DMS153 treated with DMSO at 0.1 percent for 48 hours (cell line): Measurements from ENCODE around the gene SOX13.

Experiments
- DNase-seq: peaks from one replicate; lab custom pipeline; 2025; ENCODE audit not compliant: unreplicated experiment; lab: John Stamatoyannopoulos, UW

Gene SOX13

DNA sequence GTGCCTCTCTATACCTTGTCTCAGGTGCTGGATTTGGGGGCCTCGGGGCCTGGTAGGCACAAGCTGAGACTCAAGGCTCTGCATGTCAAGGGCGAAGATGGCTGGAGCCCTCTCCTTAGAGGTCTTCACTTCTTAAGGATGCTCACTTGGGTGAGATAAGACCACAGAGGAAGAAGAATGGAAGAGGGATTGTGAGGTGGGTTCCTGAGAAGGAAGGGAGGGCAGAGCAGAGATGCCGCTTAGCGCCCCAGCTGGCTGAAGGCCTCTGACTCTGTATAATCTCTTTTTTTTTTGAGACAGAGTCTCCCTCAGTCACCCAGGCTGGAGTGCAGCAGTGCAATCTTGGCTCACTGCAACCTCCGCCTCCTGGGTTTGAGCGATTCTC is 32.2 kb downstream of the SOX13 start:
- DNase-seq = no peak

DNA sequence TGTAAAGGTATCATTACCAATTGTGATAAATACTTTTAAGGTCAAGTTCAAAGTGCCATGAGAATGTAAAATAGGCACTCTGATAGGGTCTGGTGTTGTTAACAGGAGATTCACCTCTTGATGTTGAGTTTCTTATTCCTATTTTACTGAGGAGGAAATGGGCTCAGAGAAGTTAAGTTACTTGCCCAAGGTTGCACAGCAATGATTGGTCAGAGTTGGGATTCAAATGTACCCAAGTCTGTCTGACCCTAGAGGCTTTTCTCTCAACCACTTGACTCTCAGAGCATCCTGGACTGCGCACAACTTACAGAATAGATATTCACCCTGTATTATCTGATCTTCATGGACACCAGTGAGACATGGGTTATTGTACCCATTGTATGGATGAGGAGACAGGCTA is 33.9 kb downstream of the SOX13 start:
- no peak for DNase-seq

DNA sequence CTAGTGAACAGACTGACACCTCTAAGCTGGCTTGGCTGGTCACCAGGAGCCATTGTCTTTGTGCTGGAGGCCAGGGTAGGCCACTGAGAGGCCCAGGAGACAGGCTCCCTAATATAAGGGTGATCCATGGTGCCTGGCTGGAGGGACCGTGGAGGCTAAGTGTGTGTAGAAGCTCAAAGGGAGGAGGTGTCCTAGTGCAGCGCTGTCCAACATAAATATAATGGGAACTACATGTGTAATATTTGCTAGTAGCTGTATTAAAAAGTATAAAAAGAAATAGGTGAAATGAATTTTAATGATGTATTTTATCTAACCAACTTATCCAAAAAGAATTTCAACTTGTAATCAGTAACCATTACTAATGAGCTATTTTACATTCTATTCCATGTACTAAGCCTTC is 35.0 kb downstream of the SOX13 start:
- DNase-seq = no peak

DNA sequence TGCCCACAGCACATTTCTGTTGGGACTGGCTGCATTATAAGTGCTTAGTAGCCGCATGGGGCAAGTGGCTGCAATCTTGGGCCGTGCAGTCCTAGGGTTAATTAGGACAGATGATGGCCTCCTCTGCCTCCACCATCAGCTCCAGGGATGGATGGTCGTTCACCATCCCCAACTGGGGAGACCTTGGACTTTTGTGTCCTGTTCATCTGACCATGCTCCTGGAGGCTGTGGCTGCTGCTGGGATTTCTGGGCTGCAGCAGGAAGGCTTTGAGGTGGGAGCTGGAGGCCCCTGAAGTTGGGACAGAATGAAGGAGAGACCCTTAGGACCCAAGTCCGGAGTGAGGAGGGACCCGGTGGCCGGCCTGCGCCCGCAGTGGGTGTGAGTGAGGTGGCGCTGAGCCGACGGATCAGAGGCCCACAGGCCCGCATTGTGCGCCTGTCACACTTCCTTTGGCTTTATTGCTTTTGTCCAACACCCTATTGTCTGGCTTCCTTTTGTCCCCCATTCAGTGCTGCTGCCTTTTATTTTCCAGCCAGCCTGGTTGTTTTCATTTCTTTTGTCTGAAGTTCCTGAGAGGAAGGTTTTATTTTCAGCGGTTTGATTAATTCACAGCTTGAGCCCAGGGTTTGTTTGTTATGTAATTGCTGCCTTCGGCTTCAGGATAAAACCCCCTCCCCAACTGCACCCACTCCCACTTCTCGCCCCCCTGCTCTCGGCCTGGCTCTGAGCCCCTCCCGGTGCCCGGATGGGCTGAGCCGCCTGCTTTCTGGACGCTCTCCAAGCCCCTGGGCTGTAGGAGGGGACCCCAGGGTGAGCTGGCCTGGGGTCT is 35.6 kb downstream of the SOX13 start:
- DNase-seq = peak; percentile 95

DNA sequence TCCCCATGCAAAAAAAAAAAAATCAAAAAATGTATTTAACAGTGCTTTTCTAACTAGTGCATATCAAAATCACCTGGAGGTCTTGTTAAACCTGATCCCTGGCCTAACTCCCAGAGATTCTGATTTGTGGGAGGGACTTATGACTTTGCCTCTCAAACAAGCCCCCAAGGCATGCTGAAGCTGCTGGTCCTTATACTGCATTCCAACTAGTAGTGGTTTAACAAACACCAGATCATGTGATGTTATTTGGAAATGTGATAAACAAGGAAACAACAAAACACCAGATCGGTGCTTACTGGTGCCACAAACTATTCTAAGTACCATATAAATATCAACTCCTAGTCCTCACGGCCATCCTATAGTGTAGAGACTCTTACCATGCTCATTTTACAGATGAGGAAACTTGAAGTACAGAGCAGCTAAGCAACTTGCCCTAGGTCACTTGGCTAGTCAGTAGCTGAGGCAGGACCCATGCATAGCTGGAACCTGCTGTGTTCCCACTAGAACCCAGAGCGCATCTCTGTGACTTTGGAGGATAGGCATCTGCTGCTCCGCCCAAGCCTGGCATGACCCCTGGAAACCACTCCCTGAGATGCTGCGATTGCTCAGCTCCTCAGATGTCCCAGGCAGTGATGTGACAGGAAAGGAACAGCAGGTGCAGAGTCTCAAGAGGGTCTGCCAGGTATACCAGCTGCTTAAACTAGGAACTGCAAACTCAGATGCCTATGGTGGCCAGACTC is 38.1 kb downstream of the SOX13 start:
- DNase-seq = no peak

DNA sequence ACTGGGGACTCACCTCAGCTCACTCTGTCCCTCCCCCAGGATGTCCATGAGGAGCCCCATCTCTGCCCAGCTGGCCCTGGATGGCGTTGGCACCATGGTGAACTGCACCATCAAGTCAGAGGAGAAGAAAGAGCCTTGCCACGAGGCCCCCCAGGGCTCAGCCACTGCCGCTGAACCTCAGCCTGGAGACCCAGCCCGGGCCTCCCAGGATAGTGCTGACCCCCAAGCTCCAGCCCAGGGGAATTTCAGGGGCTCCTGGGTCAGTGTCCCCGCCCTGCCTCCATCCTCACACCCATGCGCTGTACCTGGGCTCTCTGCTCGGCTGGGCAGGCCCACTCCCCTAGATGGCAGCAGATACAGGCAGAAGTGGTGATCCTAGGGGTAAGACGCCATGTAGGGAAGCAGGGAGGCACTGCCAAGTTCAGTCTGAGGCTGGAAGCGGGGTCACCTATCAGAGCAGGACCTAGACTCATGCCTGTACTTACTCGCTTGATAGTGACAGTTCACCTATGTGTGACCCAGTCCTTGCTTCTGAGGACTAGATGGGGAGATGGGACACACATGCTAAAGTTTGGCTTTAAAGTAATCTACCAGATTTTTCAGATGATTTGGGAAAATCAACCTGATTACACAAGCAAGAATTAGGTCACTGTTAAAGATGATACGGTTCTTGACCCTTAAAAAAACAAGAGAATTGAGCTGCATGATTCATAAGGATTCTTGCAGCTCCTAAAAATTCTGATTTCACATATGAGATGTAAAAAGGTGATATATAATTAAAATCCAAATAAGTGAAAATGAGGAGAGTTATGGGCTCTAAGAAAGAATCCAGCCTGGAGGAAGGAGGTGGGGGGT is 40.2 kb downstream of the SOX13 start:
- DNase-seq = no peak

DNA sequence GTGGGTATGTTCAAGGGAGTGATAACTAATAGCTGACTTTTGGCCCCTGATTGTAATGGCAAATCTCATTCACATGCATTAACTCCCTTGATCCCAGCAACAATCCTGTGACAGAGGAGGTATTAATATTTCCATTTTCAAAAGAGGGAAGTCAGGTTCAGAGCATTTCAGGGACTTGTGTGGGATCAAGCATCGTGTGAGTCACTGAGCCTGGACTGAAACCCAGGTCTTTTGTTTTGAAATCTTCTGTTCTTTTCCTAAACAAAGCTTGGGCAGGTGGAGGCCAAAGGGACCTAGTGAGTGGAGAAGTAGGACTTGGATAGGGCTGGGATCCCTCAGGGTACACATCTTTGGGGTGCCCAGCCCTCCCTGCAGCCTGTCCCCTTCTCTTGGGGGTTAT is 41.0 kb downstream of the SOX13 start:
- DNase-seq = no peak

DNA sequence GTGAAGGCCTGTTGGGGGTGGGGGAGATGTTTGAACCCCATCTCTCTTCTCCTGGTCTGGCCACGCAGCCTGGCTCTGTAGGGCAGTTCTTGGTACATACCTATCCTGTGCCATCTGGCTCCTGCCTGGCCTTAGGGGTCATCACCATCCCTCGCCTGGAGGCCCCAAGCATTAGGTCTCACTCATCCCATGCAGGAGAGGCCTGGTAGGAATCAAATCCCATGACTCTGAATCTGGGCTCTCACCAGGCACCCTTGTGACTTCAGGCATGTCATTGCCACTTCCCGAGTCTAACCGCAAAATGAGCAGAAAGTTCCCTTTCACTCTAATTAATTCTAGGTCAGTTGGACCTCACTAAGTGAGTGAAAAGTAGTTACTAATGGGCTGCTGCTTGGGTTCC is 41.7 kb downstream of the SOX13 start:
- DNase-seq = no peak

DNA sequence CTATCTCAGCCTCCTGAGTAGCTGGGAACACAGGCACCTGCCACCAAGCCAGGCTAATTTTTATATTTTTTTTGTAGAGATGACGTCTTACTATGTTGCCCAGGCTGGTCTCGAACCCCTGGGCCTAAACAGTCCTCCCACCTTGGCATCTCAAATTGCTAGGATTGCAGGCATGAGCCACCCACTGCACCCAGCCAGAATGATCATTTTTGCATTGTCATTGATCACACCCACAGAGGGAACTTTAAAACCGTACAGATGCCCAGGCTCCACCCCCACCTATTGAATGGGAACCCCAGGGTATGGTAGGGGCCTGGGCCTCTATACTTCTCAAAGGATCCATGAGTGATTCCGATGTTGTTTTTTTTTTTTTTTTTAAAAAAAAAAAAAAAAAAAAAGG is 42.2 kb downstream of the SOX13 start:
- no peak for DNase-seq

DNA sequence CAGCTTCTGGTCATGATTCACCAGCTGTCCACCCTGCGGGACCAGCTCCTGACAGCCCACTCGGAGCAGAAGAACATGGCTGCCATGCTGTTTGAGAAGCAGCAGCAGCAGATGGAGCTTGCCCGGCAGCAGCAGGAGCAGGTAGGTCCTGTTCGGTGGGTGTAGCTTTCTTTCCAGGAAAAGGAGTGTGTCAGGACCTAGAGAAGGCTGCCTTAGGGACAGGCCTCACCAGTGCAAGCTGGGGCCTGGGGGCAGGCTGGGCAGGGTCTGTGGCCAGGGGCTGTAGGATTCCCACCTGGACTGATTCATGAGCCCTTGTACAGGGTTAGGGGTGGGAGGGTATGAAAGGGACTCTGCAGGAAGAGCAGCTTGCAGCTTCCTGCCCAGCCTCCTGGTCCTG is 43.6 kb downstream of the SOX13 start:
- DNase-seq = no peak

DNA sequence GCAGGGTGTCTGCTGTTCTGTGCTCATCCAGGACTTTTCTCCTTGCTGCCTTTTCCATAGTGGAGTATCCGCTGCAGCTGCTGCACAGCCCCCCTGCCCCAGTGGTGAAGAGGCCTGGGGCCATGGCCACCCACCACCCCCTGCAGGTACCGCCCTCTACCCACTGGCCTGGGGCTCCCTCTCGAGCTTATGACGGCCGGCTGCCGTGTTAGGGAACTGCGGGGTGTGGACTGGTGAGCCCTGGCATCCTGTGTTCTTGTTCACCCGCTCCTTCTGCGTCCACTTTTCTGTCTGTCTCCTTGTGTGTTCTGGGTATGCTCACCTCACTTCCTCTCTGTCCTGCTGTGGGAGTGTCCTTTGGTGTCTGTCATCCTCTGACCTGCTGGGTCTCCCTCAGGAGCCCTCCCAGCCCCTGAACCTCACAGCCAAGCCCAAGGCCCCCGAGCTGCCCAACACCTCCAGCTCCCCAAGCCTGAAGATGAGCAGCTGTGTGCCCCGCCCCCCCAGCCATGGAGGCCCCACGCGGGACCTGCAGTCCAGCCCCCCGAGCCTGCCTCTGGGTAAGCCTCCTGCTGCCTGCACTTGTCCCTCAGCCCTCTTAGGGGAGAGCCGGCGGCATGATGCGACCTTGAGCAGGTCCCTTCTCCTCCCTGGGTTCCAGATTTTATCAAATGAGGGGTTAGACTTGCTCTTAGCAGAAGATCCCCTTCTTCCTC is 49.1 kb downstream of the SOX13 start:
- DNase-seq = no peak

DNA sequence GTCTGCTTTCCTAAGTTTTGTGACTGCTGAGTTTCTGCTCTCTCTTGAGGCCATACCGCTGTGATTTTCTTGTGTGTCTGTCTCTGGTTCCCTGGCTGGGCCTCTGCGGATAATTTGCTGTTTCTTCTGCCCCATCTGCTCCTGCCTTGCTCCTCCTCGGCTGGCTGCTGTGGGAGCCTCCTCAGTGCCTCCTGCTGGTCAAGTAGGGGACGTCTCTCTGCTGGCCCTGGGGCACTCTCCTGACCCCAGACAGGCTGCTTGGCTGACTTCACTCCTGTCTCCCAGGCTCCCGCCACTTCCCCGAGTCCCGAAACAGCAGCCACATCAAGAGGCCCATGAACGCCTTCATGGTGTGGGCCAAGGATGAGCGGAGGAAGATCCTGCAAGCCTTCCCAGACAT is 50.5 kb downstream of the SOX13 start:
- no peak for DNase-seq

DNA sequence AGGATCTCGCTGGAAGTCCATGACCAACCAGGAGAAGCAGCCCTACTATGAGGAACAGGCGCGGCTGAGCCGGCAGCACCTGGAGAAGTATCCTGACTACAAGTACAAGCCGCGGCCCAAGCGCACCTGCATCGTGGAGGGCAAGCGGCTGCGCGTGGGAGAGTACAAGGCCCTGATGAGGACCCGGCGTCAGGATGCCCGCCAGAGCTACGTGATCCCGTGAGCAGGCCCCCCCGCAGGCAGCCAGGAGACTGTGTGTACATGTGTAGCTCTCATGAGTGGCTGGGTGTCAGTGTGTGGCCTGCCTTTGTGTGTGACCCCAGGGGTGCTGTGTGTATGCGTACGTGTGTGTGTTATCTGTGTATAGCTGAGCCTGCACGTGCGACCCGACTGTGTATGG is 51.7 kb downstream of the SOX13 start:
- DNase-seq = no peak

DNA sequence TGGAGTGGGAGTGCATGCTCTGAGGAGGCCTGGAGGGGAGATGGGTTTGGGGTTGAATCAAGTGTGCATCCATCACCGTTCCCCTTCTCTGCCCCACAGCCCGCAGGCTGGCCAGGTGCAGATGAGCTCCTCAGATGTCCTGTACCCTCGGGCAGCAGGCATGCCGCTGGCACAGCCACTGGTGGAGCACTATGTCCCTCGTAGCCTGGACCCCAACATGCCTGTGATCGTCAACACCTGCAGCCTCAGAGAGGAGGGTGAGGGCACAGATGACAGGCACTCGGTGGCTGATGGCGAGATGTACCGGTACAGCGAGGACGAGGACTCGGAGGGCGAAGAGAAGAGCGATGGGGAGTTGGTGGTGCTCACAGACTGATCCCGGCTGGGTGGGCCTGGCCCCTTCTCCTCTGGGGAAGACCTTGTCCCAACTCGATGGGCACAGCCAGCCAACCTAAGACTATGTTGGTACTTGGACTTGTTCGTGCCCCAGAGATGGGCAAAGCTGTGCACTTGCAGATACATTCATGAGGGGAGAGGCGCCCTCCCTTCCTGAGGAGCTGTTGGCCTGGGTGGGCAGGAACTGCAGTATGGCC is 52.9 kb downstream of the SOX13 start:
- no peak for DNase-seq

DNA sequence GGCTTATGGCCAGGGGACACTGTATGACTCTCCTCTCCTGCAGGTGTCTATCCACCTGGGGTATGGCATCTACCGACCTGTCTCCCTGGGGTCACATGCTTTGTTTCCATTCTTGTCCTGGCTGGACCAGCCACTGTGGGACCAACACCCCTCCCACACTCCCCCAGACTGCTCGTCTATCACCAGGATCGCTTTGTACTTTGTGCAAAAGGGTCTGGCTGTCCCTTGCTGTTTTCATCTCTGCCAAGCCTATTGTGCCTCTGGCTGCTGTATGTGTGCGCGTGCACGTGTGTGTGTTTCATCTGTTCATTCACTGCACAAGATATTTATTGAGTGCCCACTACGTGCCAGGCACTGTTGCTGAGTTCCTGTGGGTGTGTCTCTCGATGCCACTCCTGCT is 53.5 kb downstream of the SOX13 start:
- no peak for DNase-seq

DNA sequence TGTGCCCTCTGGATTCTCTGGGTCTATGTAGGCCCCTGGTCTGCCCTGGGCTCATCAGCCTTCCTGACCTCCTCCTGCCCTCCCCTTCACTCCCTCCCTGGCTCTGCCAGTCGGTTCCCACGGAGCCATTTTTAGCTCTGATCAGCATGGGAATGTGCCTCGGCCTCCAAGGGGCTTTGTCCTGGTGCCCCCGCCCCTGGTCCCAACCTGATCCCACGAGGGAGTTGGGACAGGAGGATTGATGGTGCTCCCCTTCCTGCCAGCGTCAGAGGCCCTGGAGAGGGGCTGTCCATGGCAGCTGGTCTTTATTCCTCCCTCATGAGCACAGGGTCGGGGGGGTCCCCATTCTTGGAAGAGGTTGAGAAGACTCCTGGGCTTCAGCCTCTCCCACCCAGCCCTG is 54.0 kb downstream of the SOX13 start:
- DNase-seq = no peak

DNA sequence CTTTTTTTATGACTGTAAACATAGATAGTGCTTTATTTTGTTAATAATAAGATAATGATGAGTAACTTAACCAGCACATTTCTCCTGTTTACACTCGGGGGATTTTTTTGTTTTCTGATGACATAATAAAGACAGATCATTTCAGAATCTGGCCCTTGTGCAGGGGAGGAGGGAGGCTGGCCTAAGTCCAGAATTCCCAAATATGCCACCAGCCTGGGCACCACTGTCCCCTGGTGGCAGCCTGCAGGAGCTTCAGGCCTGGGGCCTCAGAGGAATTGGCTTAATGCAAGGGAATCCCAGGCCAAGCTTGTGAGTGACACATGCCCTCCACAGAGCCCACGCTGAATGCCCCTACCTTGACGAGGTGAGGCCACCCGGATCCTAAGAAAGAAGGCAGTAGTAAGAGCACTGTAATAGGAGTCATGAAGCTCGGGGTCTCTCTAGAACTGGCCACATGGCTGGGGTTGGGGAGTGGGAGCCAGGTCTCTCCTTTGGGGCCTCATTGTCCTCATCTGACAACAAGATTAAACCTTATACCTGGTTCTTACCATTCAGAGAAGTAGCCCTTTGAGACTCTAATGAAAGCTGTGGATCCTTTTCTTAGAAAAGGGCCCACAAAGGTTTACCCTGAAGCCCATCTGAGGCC is 54.8 kb downstream of the SOX13 start:
- peak; percentile 83 for DNase-seq

DNA sequence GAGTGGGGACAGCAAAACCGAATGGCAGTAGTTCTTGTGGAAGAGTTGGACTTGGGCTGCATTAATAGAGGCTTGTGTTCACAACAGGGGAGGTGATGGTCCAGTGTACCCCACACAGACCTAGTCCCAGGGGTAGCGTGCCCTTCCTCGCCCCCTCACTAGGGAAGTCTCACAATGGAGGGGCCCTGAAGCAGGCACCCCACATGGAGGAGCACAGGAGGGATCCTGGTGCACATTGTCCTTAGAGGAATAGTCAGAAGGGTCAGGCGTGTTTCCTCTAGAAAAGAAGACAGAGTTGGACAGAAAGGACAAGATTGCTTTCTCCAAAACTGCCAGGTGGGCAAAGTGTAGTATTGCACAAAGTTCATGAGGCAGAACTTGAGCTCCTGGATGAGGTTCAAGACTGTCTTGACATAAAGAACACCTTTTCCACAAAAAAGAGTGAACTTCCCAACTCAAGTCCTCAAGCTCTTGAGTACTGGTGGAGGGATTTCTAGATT is 55.6 kb downstream of the SOX13 start:
- no peak for DNase-seq

DNA sequence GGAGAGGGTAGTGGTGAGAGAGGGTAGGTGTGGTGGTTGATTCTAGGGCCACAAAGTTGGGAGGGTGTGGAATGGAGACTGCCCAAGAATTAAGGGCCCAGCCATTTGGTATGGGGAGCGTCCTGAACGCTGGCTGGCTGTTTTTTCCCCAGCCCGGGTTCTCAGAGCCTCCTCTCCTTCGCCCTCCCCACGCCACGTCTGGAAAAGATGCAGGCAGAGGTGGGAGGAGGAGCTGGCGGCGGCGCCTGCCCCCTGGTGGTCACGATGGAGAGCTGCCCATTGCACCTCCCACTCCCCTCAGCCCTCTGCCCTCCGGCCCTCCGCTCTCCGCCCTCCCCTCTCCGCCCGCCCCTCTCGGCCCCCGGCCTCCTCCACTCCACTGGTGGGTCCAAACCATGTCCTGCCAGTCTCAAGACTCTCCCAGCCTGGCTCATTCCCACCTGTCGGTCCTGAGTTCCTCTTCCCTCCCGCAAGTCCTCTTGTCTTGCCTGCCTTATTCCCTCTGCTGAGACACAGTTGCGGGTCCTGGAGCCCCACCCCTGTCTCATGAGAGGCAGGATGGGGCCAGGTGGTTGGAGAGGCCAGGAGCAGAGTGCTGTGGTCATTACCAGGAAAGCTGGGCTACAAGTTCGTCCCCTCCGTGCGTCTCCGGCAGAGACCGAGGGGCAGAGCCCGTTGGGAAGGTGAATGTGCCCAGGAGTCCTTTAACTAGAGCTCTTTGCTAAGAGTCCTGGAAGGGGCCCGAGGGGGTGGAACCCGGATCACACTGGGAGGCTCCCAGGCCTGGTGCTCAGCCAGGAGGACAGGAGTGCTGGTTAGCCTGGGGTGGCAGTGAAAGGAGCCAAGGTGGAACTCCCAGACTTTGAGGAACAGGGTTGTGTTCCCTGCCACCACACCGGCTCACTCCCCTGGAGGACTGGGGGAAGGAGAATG is 56.3 kb downstream of the SOX13 start:
- DNase-seq = peak; percentile 53
